PC-9 (cell line): ENCODE data around the gene PCGF3.

Experiments
- EZH2 ChIP-seq: fragments of 200-600 bp; sonication (generic); IDR thresholded peaks from 2 replicates; pipeline ENCODE4 v1.8.0; 2017; ENCODE audit warnings: antibody characterized with exemption, low read depth
- TF ChIP-seq, protein P1 (sequence below): fragments of 200-600 bp; sonication (generic); conservative IDR thresholded peaks from 2 replicates; pipeline ENCODE4 v1.6.1; 2017; ENCODE audit warnings: mixed run types, antibody characterized with exemption, mild to moderate bottlenecking, moderate library complexity

DNA sequence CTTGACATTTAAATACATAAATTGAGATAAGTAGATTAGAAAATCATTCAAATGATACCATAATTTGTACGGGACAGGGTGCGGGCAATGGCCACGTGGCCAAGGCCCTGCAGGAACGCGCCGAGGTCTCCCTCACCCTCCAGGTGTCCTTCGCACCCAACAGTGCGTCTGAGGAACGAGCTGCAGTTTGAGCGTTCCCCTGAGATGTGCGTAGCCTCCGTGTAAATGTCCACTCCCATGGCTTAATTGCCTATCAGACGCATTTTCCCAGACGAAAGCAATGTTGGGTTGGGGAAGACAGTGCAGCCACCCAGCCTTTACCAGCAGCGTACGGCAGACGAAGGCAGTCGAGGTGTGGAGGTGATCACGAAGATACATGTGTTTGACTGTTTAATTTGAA is 63.9 kb downstream of the PCGF3 start:
- TF ChIP-seq, protein P1, sequence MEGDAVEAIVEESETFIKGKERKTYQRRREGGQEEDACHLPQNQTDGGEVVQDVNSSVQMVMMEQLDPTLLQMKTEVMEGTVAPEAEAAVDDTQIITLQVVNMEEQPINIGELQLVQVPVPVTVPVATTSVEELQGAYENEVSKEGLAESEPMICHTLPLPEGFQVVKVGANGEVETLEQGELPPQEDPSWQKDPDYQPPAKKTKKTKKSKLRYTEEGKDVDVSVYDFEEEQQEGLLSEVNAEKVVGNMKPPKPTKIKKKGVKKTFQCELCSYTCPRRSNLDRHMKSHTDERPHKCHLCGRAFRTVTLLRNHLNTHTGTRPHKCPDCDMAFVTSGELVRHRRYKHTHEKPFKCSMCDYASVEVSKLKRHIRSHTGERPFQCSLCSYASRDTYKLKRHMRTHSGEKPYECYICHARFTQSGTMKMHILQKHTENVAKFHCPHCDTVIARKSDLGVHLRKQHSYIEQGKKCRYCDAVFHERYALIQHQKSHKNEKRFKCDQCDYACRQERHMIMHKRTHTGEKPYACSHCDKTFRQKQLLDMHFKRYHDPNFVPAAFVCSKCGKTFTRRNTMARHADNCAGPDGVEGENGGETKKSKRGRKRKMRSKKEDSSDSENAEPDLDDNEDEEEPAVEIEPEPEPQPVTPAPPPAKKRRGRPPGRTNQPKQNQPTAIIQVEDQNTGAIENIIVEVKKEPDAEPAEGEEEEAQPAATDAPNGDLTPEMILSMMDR = no peak
- TF ChIP-seq EZH2 = no peak
